Central memory CD8-positive, alpha-beta T cell (primary cell): Measurements from ENCODE around the gene TDP1.
"Not testable (repeated sequence)": the region's sequence is repeated elsewhere in the genome, so short reads cannot be mapped to it uniquely, and the experiment has no call there.

Experiments used
- ATAC-seq: fragments of 150-1000 bp; cut with Tn5 transposase; replicated peaks from 2 replicates; pipeline ENCODE4 v1.10.0; 2022; ENCODE audit warnings: mild to moderate bottlenecking, moderate FRiP score, moderate number of reproducible peaks; ENCODE audit not compliant: poor library complexity, severe bottlenecking; ENCODE audit errors: extremely low read depth
- DNase-seq, 2 donors: peaks; one replicate each; pipeline ENCODE4 v3.0.0; 2021; ENCODE audit warnings: low spot score in 2 of 2
- H3K27ac Mint-ChIP-seq: one replicate; pipeline ENCODE4 v1.8.0; 2022; ENCODE audit warnings: low read depth, mild to moderate bottlenecking, moderate library complexity, mixed read lengths
- H3K27me3 Mint-ChIP-seq: one replicate; pipeline ENCODE4 v1.8.0; 2022; ENCODE audit warnings: mixed read lengths
- H3K36me3 Mint-ChIP-seq: one replicate; pipeline ENCODE4 v1.8.0; 2022; ENCODE audit warnings: mild to moderate bottlenecking, moderate library complexity, mixed read lengths; ENCODE audit not compliant: insufficient read depth
- H3K4me1 Mint-ChIP-seq: one replicate; pipeline ENCODE4 v1.8.0; 2022; ENCODE audit warnings: mixed read lengths
- H3K4me3 Mint-ChIP-seq: one replicate; pipeline ENCODE4 v1.8.0; 2022; ENCODE audit warnings: mild to moderate bottlenecking, moderate library complexity, mixed read lengths
- H3K9me3 Mint-ChIP-seq: one replicate; pipeline ENCODE4 v1.8.0; 2022; ENCODE audit warnings: mixed read lengths

The TDP1 gene

DNA sequence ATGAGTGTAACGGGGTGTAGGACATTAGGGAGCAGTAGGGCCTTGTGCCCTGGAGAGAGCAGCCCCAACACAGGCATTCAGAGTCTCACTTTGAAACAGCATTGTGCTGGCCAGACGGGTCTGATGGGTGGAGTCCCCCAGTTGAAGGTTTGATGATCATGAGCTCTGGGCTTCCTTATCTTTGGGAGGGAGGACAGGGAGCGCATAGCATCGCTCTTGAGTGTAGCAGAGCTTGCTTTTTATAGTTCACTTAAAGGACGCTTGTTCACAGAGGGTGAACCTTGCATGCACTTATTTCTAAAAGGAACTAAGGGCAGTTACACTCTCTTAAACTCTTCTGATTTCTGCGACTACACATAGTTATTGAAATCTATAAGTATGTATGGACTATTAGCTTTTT is 116.6 kb downstream of the TDP1 start:
- DNase-seq: no peak
- Mint-ChIP-seq H3K9me3 (no peaks in the 10 kb centered on the region), H3K36me3 (no peaks in the 10 kb centered on the region), H3K27ac (no peak overlapping the region), H3K4me3 (no peak overlapping the region), H3K27me3 (peaks cover 64% of the 10 kb centered on the region), H3K4me1 (no peaks in the 10 kb centered on the region)
- no peak for ATAC-seq

DNA sequence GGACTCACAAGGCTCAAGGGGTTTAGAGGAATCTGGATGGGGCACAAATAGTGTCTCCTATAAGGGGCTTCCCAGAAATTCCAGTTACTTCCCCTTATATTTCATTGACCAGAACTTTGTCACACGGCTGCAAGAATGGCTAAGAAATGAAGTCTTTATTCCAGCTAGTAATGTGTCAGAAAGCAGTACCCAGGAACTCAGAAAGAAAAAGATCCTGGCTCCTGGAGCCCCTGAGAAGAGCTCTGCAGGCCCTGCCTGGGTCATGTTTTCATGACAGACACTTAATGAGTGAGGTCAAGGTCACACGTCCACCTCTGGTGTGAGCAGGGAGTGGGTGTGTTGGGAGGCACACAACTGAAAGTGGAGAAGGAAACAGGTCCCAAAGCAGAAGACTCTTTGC is 123.8 kb downstream of the TDP1 start:
- H3K4me3 Mint-ChIP-seq: no peak overlapping the region
- H3K27ac Mint-ChIP-seq: no peak overlapping the region
- DNase-seq (no peak), ATAC-seq (no peak)
- peaks cover 72% of the 10 kb centered on the region for H3K27me3 Mint-ChIP-seq
- peaks cover 2% of the 10 kb centered on the region for H3K36me3 Mint-ChIP-seq
- H3K4me1 Mint-ChIP-seq: no peaks in the 10 kb centered on the region
- H3K9me3 Mint-ChIP-seq: no peaks in the 10 kb centered on the region

DNA sequence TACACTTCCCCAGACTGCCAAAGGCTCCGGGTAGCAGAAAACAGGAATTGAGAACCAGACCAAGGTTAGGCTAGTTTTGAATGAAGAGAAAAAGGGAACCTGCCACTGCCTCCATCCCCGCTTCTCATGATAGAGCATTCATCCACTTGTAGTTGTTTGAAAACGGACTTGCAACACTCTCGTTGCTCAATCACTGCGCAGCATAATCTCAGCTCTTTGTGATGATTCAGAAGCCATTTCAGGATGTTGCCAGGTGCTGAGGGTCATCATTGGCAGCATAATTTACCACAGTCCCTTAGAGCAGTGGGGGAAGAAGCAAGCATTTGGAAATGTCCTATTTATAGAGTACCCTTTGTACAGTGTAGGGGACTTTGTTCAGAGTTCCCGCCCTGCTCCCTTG is 131.7 kb downstream of the TDP1 start:
- Mint-ChIP-seq H3K27ac (no peak overlapping the region), H3K4me1 (no peaks in the 10 kb centered on the region), H3K36me3 (no peaks in the 10 kb centered on the region), H3K9me3 (no peaks in the 10 kb centered on the region), H3K27me3 (peaks cover 42% of the 10 kb centered on the region), H3K4me3 (no peak overlapping the region)
- DNase-seq: no peak
- ATAC-seq: peak; percentile 19

DNA sequence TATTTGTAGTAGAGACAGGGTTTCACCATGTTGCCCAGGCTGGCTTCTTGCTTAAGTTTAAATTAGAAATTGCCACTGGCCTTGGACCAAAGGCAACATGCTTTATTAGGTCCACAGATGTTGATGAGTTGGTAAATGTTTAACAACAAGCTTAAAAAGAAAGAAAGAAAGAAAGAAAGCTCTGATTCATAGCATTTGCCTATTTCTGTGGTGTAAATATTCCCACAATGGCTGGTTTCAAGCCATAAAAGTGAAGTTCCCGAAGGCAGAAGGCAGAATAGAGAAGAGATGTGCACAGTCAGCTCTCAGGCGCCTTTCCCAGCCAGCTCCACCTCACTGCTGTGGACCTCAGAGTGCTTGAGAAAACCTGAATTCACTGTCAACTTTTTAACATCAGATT is 132.4 kb downstream of the TDP1 start:
- Mint-ChIP-seq H3K4me3 (no peak overlapping the region), H3K27me3 (peaks cover 44% of the 10 kb centered on the region), H3K36me3 (no peaks in the 10 kb centered on the region), H3K4me1 (no peaks in the 10 kb centered on the region), H3K9me3 (no peaks in the 10 kb centered on the region), H3K27ac (no peak overlapping the region)
- ATAC-seq (no peak), DNase-seq (no peak)

DNA sequence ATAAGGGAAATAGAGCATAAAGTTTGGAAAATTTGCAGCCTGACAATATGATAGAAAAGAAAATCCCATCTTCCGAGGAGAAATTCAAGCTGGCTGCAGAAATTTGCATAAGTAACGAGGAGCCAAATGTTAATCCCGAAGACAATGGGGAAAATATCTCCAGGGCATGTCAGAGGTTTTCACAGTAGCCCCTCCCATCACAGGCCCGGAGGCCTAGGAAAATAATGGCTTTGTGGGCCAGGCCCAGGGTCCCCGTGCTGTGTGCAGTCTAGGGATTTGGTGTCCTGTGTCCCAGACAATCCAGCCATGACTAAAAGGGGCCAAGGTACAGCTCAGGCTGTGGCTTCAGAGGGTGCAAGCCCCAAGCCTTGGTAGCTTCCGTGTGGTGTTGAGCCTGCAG is 133.8 kb downstream of the TDP1 start:
- DNase-seq, H3K36me3 Mint-ChIP-seq, ATAC-seq, H3K27ac Mint-ChIP-seq, H3K4me1 Mint-ChIP-seq, H3K9me3 Mint-ChIP-seq, H3K4me3 Mint-ChIP-seq: not testable (repeated sequence)
- peaks cover 48% of the 10 kb centered on the region for H3K27me3 Mint-ChIP-seq

DNA sequence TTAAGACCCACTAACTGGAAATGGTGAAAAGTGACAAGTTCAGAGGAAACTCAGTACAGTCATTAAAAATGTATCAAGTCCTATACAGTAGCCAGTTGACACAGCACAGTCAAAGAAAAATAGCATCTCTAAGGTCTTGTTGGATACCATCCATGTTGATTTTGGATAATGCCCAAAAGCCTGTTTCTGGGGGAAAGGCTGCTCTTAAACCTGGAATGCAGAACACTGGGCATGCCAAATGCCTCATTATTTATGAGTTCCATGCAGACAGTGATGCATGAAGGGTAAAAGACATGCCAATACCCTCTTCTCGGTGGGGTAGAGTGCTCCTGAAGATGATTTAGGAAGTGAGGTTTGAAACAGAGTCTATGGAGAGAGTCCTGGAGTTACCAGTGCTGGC is 135.7 kb downstream of the TDP1 start:
- no peaks in the 10 kb centered on the region for H3K9me3 Mint-ChIP-seq
- ATAC-seq: no peak
- H3K27me3 Mint-ChIP-seq: peaks cover 55% of the 10 kb centered on the region
- H3K27ac Mint-ChIP-seq: no peak overlapping the region
- H3K36me3 Mint-ChIP-seq: no peaks in the 10 kb centered on the region
- H3K4me1 Mint-ChIP-seq: no peaks in the 10 kb centered on the region
- DNase-seq: no peak
- no peak overlapping the region for H3K4me3 Mint-ChIP-seq

DNA sequence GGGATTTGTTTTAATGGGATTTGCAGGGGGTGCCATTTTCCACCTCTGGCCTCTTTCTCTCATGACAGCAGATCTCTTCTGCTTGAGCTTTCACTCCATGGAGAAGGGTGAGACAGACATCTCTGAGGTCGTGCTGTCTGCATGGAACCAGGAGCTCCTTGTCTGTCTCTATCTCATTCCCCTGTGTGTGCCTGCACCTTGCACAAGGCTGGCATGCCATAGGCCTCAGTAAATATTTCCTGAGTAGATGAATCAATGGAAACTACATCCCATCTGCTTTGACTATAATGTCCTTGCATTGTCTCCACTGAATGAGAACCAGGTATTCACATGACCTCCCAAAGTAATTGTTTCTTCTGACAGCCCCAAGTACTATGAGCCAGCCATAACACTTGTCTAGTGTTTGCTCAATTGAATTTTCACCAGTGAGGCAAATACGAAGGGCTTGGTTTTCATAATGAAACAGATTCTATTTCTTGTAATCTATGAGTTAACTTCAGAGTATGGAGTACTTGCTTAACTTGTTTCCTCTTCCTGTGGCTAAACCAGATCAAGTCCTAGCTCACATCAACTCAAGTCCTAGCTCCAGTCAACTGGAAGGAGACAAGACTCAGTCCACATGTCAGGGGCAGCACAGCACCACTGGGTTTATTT is 138.3 kb downstream of the TDP1 start:
- H3K4me3 Mint-ChIP-seq: no peak overlapping the region

More for the DNA sequence above, 138.3 kb downstream of the TDP1 start:
- DNase-seq: no peak
- ATAC-seq: no peak
- peaks cover 47% of the 10 kb centered on the region for H3K27me3 Mint-ChIP-seq
- no peaks in the 10 kb centered on the region for H3K9me3 Mint-ChIP-seq
- no peaks in the 10 kb centered on the region for H3K36me3 Mint-ChIP-seq
- no peaks in the 10 kb centered on the region for H3K4me1 Mint-ChIP-seq
- H3K27ac Mint-ChIP-seq: no peak overlapping the region
